Smooth muscle cell (in vitro differentiated cells): ENCODE measurements around the gene GABRR3. TPM values are rescaled to one million over a fixed set of nuclear protein-coding genes. Genes with fewer than 3 reads are reported as not detected.

Experiments used
- DNase-seq: peaks from one replicate; lab custom pipeline; 2025; ENCODE audit not compliant: unreplicated experiment; lab: John Stamatoyannopoulos, UW
- H2AFZ ChIP-seq: fragments of 200-600 bp; sonication (generic); 2 replicates; pipeline ENCODE4 v1.6.0; 2016; ENCODE audit warnings: antibody characterized with exemption, low read depth, mild to moderate bottlenecking
- H3F3A ChIP-seq: fragments of 200-600 bp; sonication (generic); 2 replicates; pipeline ENCODE4 v1.6.0; 2017; ENCODE audit warnings: antibody characterized with exemption, low read depth
- H3K27ac ChIP-seq: fragments of 200-600 bp; sonication (generic); 2 replicates; pipeline ENCODE4 v1.5.1; 2016; ENCODE audit warnings: low read depth, mild to moderate bottlenecking
- H3K27me3 ChIP-seq: fragments of 200-600 bp; sonication (generic); 2 replicates; pipeline ENCODE4 v1.6.1; 2016; ENCODE audit warnings: low read depth, mild to moderate bottlenecking
- H3K36me3 ChIP-seq: fragments of 200-600 bp; sonication (generic); 2 replicates; pipeline ENCODE4 v1.5.1; 2016; ENCODE audit warnings: low read depth
- H3K4me1 ChIP-seq: fragments of 200-600 bp; sonication (generic); 2 replicates; pipeline ENCODE4 v1.5.1; 2016; ENCODE audit warnings: low read depth
- H3K4me2 ChIP-seq: fragments of 200-600 bp; sonication (generic); 2 replicates; pipeline ENCODE4 v1.6.0; 2016; ENCODE audit warnings: mild to moderate bottlenecking
- H3K4me3 ChIP-seq: fragments of 200-600 bp; sonication (generic); 2 replicates; pipeline ENCODE4 v1.5.1; 2016; ENCODE audit warnings: mild to moderate bottlenecking
- H3K79me2 ChIP-seq: fragments of 200-600 bp; sonication (generic); 2 replicates; pipeline ENCODE4 v1.6.0; 2016; ENCODE audit warnings: low read depth, mild to moderate bottlenecking
- H3K9ac ChIP-seq: fragments of 200-600 bp; sonication (generic); 2 replicates; pipeline ENCODE4 v1.6.0; 2016; ENCODE audit warnings: low read depth
- H3K9me3 ChIP-seq: fragments of 200-600 bp; sonication (generic); replicated peaks from 2 replicates; pipeline ENCODE4 v1.5.1; 2016; ENCODE audit warnings: low read depth
- H4K20me1 ChIP-seq: fragments of 200-600 bp; sonication (generic); 2 replicates; pipeline ENCODE4 v1.6.0; 2016; ENCODE audit warnings: low read depth
- CTCF ChIP-seq: fragments of 200-600 bp; sonication (generic); IDR thresholded peaks from 2 replicates; pipeline ENCODE4 v1.5.1; 2017; ENCODE audit warnings: borderline replicate concordance, mild to moderate bottlenecking, antibody characterized with exemption; ENCODE audit not compliant: insufficient read depth, poor library complexity, severe bottlenecking
- WGBS: methylation state at CpG from one replicate; pipeline ENCODE4 v1.1.7; 2016; ENCODE audit warnings: low lambda C conversion rate; 5-methylcytosine and 5-hydroxymethylcytosine counted together
- polyA plus RNA-seq: library from polyadenylated mRNA; unstranded; fragments of >200 nt; fragmentation: Nextera tagmentation; extraction: Ambion mirVana; gene quantifications from 2 replicates; pipeline ENCODE4 v1.2.1, GENCODE V29; 2016
- total RNA-seq: library from RNA; depleted of rRNA; stranded (reverse); fragments of >200 nt; gene quantifications from 2 replicates; pipeline ENCODE4 v1.2.3, GENCODE V29; 2014

The GABRR3 gene
- total RNA-seq (not detected in 2 replicates), polyA plus RNA-seq (not detected in 2 replicates)

DNA sequence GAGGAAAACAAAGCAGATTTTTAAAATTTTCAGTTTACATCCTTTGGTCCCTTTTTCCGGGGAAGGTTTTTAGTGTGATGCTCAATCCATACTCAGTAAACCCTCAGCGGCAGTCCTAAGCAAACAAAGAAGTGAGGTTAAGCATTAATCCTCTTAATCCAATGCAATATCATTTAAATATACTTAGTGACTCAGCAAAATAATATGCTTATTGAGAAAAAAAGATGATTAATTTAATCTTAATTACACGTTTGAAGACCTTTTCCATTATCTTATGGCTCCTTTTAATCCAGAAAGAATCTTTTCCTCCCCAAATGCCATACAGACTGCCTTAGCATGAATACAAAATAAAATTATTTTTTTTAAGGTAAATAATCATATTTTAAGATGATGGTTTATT is at the start of gene GABRR3:
GABRR3 (minus strand) TSS at position 108 of the 400 bp plus-strand sequence. CDS start 328 bp downstream, outside the sequence.
- no peak within 1 kb of the TSS for H3K9ac ChIP-seq
- no peak within 1 kb of the TSS for H2AFZ ChIP-seq
- H4K20me1 ChIP-seq = no peaks in the 10 kb centered on the region
- H3F3A ChIP-seq = no peaks in the 10 kb centered on the region
- no peak for TF ChIP-seq CTCF
- H3K27ac ChIP-seq = no peak within 1 kb of the TSS
- no peaks in the 10 kb centered on the region for H3K9me3 ChIP-seq
- H3K4me2 ChIP-seq = no peak within 1 kb of the TSS
- no peak within 1 kb of the TSS for H3K4me3 ChIP-seq
- no peaks in the 10 kb centered on the region for H3K27me3 ChIP-seq
- no peak for DNase-seq
- 88% methylated on average over 3 of the region's 3 CpGs for whole genome bisulfite sequencing
- no peaks in the 10 kb centered on the region for H3K4me1 ChIP-seq
- H3K36me3 ChIP-seq = no peaks in the 10 kb centered on the region
- no peaks in the 10 kb centered on the region for H3K79me2 ChIP-seq

DNA sequence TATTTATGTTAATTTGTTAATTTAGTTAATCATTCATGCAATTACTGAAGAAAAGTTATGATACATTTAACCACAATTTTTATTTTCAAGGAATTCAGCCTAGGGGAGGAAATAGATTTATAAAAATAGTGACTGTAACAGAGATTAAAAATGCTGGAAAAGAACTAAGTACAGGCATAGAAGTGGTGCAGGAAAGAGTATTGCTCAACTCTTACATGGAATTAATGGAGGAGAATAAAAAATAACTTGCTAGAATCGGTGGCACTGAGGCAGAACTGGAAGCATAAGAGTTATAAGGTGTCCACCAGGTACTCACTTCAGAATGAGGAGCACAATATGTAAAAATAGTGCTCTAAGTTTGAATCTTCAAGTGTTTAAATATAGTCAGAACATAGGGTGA is 38.4 kb upstream of the GABRR3 start:
- no peaks in the 10 kb centered on the region for H3F3A ChIP-seq
- H4K20me1 ChIP-seq = no peaks in the 10 kb centered on the region
- no peak overlapping the region for H3K4me2 ChIP-seq
- H3K4me3 ChIP-seq = no peak overlapping the region
- peaks cover 3% of the 10 kb centered on the region for H3K27me3 ChIP-seq
- no peaks in the 10 kb centered on the region for H3K36me3 ChIP-seq
- no peak overlapping the region for H3K9ac ChIP-seq
- no peak overlapping the region for H2AFZ ChIP-seq
- H3K9me3 ChIP-seq = no peaks in the 10 kb centered on the region
- WGBS = 0% methylated on average over 1 of the region's 1 CpG
- no peaks in the 10 kb centered on the region for H3K4me1 ChIP-seq
- no peak overlapping the region for H3K27ac ChIP-seq
- no peaks in the 10 kb centered on the region for H3K79me2 ChIP-seq
- no peak for TF ChIP-seq CTCF
- no peak for DNase-seq

GRCh38 chr3:98070840-98071239 is 35.7 kb upstream of the GABRR3 start:
- Histone ChIP-seq H3F3A (no peaks in the 10 kb centered on the region), H3K79me2 (no peaks in the 10 kb centered on the region), H3K4me2 (no peak overlapping the region), H3K36me3 (no peaks in the 10 kb centered on the region), H3K9ac (no peak overlapping the region), H4K20me1 (no peaks in the 10 kb centered on the region), H3K27me3 (peaks cover 3% of the 10 kb centered on the region), H3K4me3 (no peak overlapping the region), H2AFZ (no peak overlapping the region), H3K9me3 (no peaks in the 10 kb centered on the region), H3K27ac (no peak overlapping the region), H3K4me1 (no peaks in the 10 kb centered on the region)
- WGBS = 19% methylated on average over 2 of the region's 2 CpGs
- DNase-seq = no peak
- no peak for TF ChIP-seq CTCF

DNA sequence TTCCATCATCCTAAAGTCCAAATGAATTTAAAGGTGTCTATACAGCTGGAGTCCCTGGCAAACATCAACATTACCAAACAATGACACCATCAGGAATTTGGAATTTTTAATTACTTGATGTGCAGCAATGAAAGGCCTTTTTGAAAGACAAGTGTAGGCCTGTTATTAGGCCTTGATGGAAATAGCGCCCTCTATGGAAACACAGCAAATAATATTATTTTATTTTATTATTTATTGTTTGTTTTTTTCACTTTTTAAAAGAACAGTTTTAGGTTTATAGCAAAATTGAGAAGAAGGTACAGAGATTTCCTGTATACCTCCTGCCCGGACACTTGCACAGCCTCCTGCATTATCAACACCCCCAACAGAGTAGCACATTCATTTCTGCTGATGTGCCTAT is 33.7 kb upstream of the GABRR3 start:
- Histone ChIP-seq H3K9me3 (no peaks in the 10 kb centered on the region), H2AFZ (no peak overlapping the region), H4K20me1 (no peaks in the 10 kb centered on the region), H3K9ac (no peak overlapping the region), H3K27me3 (peaks cover 3% of the 10 kb centered on the region), H3K79me2 (no peaks in the 10 kb centered on the region), H3K36me3 (no peaks in the 10 kb centered on the region), H3F3A (no peaks in the 10 kb centered on the region), H3K4me3 (no peak overlapping the region), H3K4me1 (no peaks in the 10 kb centered on the region), H3K27ac (no peak overlapping the region), H3K4me2 (no peak overlapping the region)
- 56% methylated on average over 2 of the region's 2 CpGs for WGBS
- peak; percentile 35 for TF ChIP-seq CTCF
- DNase-seq = no peak
